ENCODE measurements around the gene LRRC42.

DNA sequence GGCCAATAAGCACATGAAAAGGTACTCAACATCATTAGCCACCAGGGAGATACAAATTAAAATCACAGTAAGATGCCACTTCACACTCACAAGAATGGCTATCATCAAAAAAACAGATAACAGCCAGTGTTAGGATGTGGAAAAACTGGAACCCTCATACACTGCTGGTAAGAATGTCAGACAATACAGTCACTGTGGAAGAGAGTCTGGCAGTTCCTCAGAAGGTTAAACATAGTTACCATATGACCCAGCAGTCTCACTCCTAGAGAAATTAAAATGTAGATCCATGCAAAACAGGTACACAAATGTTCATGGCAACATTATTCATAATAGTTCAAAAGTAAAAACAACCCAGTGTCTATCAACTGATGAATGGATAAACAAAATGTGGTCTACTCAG lies 38.6 kb downstream of the LRRC42 start:
- TF ChIP-seq CTCF (IDR thresholded peaks at IDR 0.05), result no peak
- no peak for TF ChIP-seq EZH2 (IDR thresholded peaks at IDR 0.05)
- TF ChIP-seq EZH2phosphoT487 (IDR thresholded peaks at IDR 0.05), result no peak
